GM21717 (cell line): Measurements from ENCODE around the gene AP1M2.
"Not testable (repeated sequence)": the region's sequence is repeated elsewhere in the genome, so short reads cannot be mapped to it uniquely, and the experiment has no call there.

Source experiments
- ATAC-seq: cut with Tn5 transposase; IDR thresholded peaks from one replicate; pipeline ENCODE4 v1.9.1; 2021; ENCODE audit warnings: mild to moderate bottlenecking, moderate library complexity; ENCODE audit not compliant: unreplicated experiment

The AP1M2 gene

DNA sequence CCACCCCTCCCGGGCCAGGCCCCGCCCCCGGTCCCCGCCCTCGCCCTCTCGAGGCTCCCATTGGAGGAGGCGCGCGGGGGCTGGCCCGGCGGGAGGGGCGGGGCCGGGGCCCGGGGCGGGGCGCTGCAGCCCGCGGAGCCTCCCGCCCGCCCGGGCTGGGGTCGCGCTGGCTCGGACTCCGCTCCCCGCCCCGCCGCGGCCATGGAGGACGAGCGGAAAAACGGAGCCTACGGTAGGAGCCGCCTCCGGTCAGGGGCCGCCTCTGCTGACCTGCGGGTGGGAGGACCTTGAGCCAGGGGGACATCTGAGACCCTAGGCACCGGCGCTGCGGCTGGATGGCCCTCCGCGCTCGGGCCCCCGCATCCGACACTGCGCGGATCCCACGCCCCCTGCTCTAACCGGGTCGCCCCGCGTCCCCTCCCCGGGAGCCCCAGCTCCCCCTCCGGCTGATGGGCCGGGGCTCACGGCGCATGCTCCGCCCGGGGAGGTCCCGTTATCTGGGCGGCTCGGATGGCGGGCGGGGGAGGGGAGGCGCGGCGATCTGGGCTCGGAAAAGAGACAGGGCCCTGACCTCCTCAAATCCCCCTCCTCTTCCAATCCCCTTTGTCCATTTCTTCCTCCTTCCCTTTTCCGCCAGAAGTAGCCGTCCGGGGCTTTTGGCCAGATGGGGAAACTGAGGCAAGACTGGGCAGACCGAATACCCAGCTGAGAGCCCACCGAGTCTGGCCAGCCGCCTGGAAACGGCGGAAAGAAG, 15.4 kb upstream of the AP1M2 start:
- no peak for ATAC-seq

DNA sequence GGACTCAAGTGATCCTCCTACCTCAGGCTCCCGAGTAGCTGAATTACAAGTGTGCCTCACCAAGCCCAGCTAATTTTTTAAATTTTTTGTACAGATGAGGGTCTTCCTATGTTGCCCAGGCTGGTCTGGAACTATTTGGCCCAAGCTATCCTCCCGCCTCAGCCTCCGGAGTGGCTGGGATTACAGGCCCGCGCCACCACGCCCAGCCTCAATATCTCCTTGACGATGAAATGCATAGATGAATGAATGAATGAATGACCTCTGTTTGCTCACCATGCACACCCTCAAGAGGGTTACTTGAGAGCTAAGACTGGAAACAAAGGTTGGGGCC, 14.9 kb upstream of the AP1M2 start:
- ATAC-seq = no peak

DNA sequence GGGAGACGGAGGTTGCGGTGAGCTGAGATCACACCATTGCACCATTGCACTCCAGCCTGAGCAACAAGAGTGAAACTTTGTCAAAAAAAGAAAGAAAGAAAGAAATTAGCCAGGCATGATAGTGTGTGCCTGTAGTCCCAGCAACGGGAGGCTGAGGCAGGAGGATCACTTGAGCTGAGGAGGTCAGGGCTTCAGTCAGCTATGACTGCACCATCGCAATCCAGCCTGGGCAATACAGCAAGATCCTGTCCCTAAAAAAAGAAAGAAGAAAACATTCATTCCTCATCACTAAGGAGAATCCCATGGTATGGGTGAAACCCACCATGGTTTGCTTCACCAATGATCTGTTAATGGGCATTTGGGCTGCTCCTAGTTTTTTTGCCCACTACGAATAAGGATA, 13.0 kb upstream of the AP1M2 start:
- ATAC-seq = no peak

DNA sequence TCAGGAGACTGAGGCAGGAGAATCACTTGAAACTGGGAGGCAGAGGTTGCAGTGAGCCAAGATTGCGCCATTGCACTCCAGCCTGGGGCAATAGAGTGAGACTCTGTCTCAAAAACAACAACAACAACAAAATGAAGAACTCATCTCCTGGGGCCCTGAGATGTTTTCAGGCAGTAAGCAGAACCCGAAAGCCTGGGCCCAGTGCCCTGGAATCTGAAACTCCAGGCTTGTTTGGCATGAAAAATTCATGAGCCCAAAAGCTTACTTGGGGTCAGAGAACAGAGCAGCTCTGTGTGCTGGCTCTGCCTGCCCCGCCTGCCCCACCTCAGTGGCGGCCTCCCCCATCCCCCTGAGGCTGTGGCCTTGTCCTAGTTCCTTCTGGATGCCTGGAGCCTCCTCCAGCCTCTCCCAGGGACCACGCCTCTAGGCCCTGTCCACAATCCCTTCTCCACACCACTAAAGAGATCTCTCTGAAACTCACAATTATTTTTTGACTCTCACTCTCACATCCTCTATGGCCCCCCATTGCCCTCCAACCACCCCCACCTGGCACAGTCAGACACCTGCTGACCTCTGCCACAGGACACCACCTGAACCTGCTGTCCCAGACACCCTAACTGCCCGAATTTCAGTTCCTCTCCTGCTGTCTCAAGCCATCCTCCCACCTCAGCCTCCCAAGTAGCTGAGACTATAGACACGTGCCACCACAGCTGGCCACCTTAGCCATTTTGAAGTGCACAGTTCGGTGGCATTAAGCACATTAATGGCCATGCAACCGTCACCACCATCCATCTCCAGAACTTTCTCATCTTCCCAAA, 6.9 kb upstream of the AP1M2 start:
- no peak for ATAC-seq

DNA sequence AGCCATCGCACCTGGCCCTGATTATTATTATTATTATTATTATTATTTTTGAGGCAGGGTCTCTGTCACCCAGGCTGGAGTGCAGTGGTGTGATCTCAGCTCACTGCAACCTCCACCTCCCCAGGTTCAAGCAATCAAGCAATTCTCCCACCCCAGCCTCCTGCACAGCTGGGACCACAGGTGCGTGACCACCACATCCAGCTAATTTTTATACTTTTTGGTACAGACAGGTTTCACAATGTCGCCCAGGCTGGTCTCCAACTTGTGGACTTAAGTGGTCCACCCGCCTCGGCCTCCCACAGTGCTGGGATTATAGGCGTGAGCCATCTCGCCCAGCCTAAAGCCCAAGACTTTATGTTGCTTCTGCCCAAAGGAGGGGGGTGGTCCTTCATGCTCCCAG, 6.0 kb upstream of the AP1M2 start:
- no peak for ATAC-seq

DNA sequence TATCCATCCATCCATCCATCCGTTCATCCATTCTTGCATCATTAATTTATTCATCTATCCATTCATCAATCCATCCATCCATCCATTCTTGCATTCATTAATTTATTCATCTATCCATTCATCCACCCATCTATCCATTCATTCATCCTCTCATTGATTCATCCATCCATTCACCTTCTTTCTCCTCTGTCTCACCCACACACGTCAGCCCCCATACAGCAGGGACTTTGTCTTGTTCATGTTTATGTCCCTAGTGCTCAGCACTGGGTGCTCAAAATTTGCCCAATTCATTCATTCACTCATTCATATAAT, 683 bp upstream of the AP1M2 start:
- ATAC-seq = no peak

DNA sequence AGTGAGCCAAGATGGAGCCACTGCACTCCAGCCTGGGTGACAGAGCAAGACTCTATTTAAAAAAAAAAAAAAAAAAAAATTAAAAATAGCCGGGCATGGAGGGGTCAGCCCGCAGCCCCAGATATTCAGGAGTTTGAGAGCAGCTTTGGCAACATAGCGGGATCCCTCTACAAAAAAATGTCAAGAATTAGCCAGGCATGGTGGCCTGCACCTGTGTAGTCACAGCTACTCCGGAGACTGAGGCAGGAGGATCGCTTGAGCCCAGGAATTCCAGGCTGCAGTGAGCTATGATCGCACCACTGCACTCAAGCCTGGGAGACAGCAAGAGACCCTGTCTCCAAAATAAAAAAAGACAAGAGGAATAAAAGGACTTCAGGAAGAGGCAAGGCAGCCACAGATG, 716 bp downstream of the AP1M2 start:
- ATAC-seq = no peak

DNA sequence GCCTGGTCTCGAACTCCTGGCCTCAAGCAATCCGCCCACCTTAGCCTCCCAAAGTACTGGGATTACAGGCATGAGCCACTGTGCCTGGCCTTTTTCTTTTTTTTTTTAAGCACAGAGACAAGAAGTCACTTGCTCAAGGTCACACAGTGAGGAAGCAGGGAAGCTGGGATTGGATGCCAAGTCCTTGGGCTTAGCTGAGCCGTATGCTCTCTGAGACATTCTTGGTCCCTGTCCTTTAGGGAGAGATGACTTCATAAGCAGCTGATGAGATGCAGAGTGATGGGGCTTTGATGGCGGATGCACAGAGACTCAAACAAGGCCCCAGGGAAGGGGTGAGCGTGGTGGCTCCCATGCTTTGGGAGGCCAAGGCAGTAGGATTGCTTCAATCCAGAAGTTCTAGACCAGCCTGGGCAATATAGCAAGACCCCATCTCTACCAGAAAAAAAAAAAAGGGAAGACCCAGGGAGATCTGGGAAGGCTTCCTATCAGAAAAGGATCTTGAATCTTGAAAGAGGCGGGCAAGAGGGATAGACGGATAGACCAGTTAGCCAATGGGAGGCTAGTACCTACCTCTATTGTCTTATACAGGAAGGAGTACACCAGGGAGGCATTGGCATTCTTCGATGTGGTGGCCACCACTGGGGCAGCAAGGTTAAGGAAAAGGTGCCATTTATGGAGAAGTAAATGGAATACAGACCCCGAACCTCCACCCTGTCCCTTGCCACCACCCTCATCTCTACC, 3.9 kb downstream of the AP1M2 start:
- ATAC-seq = no peak

DNA sequence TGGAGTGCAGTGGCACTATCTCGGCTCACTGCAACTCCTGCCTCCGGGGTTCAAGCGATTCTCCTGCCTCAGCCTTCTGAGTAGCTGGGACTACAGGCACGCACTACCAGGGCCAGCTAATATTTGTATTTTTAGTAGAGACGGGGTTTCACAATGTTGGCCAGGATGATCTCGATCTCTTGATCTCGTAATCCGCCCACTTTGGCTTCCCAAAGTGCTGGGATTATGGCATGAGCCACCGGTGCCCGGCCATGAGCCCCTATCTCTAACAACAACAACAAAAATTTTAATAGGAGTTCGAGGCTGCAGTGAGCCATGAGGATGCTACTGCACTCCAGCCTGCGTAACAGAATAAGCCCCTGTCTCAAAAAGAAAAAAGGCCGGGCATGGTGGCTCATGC, 5.0 kb downstream of the AP1M2 start:
- ATAC-seq = no peak

DNA sequence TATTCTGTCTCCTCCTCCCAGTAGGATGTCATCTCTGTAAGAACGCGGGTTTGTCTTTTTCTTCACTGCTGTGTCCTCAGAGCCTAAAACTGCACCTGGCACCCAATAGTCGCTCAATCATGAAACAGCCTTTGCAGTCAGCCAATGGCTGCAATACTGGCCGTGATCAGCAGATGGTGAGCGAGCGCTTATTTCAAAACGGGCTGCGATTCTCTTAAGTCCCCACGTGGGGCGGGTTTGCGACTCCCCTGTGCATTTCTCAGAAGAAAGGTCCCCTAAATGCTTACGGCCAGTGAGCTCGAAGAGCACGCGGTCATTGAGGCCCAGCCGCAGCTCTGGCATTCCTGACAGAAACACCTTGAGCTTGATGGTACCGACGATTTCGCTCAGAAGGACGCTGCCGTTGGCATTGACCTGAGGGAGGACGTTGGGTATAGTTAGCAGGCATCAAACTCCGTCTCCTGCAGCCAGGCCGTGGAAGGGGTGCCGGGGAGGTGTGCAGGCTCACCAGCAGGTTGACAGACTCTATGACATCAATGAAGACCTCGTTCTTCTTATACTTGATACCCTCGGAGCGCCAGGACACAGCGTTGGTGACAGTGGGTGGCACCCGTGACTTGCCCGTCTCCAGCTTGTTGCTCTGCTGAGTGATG, 6.0 kb downstream of the AP1M2 start:
- no peak for ATAC-seq

DNA sequence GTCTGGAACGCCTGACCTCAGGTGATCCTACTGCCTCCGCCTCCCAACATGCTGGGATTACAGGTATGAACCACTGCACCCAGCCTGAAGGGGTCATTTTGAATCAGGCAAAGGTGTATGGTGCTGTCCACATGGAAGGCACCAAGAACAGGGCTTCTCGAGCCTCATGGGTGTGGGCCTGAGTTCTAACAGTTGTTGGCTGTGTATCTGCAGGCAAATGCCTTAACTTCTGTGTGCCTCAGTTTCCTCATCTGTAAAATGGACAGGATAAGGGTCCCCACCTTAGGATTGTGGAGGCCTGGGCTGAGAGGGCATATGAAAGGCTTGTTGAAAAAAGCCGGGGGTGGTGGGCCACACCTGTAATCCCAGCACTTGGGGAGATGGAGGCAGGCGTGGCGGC, 9.2 kb downstream of the AP1M2 start:
- no peak for ATAC-seq

DNA sequence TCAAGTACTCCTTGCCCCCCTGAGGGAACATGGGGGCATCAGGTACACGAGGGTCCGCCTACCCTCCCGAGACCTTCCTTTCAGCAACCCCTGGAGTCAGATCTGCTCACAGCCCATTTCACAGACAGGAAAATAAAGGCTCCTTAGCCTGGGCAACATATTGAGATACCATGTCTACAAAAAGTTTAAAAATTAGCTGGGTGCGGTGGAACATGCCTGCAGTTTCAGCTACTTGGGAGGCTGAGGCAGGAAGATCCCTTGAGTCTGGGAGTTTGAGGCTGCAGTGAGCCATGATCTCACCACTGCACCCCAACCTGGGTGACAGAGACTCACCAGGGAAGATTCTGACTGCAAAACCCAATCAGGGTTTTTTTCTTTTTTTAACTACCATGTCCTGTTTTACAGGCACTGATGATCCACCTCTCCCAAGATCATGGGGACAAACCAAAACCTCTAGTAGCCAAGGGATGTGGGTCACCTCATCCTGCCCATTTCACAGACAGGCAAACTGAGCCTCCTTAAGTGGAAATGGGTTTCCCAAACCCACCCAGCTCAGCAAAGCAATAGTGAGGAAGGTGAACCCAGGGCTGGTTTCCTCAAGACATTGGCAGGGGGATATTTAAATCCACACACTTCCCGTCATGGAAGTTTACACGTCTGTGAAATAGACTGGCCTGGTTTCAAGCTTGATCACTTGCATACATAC, 11.9 kb downstream of the AP1M2 start:
- no peak for ATAC-seq

DNA sequence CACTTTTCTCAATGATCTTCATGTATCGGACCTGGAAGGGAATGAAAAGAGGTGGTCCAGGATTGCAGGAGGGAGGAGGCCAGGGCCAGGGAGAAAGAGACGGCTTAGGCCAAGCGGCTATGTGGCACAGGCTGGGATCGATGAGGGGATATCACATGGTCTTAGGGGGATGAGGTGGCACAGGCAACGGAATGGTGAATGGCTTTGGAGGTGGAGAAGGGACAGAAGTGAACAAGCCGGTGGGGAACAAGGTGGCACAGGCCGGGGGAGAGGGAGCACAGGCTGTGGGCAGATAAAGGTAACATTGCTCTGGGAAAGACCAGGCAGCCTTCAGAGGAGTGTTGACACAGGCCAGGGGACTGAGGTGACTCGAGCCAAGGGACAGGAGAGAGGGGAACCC, 12.7 kb downstream of the AP1M2 start:
- ATAC-seq = no peak

DNA sequence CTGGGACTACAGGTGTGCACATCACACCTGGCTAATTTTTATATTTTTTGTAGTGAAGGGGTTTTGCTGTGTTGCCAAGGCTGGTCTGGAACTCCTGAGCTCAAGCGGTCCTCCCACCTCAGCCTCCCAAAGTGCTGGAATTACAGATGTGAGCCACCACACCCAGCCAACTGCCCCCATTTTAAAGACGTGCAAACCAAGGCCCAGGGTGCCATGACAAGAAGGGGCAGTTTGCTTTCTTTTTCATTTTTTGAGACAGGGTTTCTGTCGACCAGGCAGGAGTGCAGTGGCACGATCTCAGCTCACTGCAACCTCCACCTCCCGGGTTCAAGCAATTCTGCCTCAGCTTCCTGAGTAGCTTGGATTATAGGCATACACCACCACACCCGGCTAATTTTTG, 13.3 kb downstream of the AP1M2 start:
- ATAC-seq = not testable (repeated sequence)

DNA sequence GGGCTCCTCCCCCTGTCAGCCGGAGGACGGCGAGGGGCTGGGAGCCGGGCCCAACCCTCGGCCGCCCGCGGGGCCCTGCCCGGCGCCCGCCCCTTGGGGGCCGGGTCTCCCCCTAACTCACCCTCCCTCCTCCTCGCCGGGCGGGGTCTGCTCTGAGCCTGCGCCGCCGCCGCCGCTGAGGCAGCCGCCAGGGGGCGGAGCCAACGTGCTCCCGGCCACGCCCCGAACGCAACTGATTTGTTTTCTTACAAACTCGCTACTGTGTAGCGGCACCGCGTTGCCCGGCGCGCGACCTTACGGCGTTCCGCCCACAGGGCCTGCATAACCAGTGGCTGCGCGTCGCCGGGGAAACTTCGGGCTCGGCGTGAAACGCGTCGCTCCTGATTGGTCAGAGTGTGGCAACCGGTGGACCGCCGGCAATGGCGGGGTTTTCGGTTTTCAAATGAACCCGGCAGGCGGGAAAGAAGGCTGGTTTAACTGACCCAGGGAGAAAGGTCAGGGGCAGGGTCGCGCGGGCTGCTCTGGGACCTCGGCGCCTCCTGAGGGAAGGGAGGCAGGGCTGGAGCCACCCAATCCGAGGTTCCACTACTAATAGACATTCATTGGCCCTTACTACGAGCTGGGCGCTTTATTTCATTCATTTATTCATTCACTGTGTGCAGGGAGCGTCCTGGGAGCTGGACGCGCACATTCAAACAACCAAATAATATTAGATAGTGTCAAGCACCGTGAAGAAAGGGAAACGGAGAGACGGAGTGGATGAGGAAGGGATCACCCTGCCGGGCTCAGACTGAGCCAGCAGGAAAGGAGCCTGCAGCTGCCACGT, 18.1 kb downstream of the AP1M2 start, which contains the start of gene CDKN2D:
TSS of gene CDKN2D (minus strand) at position 154 of the 826 bp plus-strand sequence. CDS start 326 bp downstream, outside the sequence.
- ATAC-seq = peak; percentile 53

DNA sequence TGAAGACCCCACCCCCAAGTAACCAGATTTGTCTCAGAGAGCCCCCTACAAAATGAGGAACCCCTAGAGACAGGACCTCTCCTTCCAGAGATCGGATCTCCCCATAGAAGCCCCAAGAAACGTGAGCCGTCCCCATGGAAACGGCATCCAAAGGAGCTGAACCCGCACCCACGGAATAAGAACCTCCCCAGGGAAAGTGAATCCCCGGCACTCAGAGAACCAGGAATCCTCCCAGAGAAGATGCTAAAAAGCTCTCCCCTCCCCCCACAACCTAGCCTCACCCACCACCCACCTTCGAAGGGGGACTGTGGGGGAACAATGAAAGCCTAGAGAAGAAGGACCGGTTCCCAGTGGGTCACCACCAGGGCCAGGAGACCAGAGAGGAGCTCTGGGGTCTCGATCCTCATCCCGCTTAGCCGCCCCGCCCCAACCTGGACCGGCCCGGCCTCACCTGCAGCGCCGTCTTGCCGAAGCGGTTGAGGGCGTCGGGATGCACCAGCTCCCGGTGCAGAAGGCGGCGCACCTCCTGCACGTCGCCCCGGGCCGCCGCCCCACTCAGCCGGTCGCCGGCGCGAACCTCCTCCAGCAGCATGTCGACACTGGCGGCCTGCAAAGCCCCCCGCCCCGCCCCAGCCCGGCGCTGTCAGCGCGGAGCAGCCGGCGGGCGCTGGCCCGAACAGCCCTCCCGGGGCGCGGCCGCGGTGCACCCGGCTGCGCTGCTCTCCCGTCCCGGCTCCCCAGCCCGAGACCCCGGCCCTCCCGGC, 18.9 kb downstream of the AP1M2 start:
- ATAC-seq = peak; percentile 4

DNA sequence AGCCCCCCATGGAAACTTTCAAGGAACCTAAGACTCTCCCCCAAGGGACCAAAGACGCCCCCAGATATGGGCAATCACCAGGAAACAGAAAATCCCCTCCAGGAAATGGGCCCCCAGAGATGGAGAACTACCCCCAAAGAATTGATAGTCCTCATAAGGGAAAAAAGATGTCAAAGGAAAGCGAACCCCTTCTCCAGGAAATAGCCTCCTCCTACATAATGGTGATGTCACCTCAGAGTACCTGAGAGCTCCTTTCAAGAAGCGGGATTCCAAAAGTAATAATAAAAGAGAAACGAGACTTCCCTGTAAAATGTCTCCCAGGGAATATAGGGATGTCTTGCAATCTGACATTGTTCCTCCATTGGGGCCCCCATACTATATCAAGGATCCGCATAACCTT, 19.5 kb downstream of the AP1M2 start:
- no peak for ATAC-seq

DNA sequence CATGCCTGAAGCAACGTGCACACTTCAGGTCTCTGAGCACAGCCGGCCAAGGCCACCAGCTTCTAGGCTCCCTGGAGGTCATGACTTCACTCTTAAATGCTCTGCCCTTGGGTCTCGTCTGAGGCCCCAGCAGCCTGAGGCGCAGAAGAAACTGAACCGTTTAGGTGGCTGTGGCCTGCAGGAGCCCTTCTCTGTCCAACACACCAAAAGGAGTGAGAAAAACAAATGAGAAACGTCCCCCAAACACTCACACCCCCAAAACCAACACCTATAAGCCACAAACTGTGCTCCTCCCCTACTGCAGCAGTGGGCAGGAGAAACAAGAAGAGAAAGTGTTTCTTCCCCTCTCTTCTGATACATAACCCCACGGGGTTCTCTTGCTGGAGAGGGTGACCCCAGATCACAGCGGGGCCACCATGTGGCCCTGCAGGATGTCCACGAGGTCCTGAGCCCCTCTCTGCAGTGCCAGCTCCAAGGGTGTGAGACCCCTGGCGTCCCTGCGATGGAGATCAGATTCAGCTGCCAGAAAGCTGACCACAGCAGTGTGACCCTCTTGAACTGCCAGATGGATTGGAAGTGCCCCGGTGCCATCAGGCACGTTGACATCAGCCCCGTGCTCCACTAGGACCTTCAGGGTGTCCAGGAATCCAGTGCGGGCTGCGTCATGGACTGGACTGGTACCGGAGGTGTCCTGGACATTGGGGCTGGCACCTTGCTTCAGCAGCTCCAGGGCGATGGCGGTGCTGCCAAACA, 20.3 kb downstream of the AP1M2 start:
- no peak for ATAC-seq

DNA sequence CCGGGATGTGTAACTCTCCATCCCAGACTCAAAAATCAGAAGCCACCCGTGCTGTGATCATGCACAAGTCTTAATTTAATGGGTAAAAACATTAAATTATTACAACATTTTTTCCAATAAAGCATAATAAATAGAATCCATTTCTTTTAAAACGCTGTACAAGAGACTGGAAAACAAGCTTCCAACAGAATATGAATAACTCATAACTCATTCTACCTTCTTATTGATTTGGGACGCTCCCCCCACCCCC, 20.8 kb downstream of the AP1M2 start:
- ATAC-seq = no peak
